ENCODE measurements around the gene POU3F3.

GRCh38 chr2:104850361-104851290, 3.3 kb upstream of the POU3F3 start:
- TF ChIP-seq CTCF (IDR thresholded peaks at IDR 0.05) (no peak), ZFX (IDR thresholded peaks at IDR 0.05; ENCODE audit: borderline replicate concordance) (no peak)
